HG03432 (cell line): ENCODE measurements around the gene TRNP1.
"Not testable (repeated sequence)": the region's sequence is repeated elsewhere in the genome, so short reads cannot be mapped to it uniquely, and the experiment has no call there.

Experiments
- ATAC-seq: cut with Tn5 transposase; IDR thresholded peaks from one replicate; pipeline ENCODE4 v1.9.1; 2021; ENCODE audit warnings: mild to moderate bottlenecking, moderate library complexity; ENCODE audit not compliant: unreplicated experiment

Gene TRNP1

DNA sequence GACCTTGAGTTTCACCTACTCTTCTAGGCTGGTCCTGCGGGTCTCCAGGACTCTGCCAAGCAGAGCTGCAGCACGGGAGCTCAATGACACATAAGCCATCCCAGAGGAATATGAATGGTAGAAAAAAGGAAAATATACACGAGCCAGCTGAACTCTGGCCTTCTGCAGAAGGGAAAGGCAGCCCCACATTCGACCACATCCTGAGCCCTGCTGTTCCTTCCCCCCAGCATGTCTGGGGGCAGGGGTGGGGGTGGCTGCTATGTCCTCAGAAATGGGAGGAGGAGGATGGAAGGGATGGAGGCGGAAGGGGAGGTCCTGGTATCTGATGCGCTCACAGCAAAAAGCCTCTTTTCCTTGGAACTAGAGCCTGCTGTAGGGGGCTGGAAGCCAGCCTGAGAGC, 21.1 kb upstream of the TRNP1 start:
- ATAC-seq, result no peak

DNA sequence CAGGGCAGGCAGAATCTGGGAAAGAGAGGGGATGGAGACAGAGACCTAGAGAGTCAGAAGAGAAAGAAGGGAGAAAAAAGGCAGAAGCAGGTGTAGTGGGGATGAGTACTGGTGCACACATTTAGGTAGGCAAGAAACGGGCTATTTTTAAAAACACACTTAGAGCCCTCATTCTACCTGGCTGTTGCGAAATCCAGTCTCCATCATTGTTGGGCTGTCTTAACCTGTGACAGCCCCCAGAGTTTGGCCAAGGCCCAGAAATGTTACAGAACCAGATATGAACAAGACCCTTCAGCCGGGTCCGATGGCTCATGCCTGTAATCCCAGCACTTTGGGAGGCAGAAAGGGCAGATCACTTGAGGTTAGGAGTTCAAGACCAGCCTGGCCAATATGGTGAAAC, 20.7 kb upstream of the TRNP1 start:
- no peak for ATAC-seq

DNA sequence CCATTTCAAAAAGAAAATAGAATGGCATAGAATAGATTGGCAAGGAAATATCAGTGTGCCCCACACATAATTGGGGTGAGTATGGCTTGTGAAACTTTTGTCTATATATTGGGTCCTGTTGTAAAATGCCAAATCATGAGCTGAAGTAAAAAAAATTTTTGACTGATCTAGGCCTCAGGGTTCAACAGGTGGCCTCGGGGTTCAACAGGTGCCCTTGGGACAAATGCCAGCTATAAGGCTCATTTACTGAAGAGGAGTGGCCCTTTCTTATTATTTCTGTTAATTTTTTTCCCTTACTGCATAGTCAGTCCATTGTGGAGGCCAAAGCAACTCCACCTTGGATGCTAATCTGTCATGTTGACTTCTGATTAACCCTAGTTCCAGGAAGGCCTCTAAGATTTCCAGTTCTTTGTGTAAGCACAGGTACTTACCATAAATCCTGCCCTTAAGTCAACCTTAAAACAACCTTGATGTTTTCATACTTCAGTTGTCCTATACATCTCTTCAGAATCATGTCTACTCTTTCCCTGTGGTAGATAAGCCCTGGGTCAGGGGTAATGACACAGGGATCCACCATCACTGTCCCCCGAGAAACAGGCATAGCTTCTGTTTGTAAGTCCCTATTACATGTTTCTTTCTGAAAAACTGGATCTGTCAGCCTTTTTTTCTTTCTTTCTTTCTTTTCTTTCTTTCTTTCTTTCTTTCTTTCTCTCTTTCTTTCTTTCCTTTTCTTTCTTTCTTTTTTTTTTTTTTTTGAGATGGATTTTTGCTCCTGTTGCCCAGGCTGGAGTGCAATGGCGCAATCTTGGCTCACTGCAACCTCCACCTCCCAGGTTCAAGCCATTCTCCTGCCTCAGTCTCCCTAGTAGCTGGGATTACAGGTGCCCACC, 16.6 kb upstream of the TRNP1 start:
- ATAC-seq, result no peak

DNA sequence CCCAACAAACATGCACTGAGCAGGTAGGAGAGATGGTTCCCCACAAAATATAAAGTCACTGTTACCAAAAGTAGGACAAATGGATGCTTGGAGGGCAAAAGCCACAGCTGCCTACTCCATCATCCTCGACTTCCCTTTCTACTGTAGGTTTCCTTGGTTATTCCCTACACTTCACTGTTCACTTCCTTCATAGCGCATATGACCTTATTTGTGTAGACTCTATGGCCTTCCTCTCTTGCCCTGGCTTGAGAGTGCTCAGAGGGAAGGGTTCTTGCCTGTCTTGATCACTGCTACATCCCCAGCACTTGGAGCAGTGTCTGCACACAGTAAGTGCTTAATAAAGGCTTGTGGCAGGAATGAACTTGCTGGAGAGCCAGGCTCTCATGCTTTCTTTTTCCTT, 14.6 kb upstream of the TRNP1 start:
- no peak for ATAC-seq

DNA sequence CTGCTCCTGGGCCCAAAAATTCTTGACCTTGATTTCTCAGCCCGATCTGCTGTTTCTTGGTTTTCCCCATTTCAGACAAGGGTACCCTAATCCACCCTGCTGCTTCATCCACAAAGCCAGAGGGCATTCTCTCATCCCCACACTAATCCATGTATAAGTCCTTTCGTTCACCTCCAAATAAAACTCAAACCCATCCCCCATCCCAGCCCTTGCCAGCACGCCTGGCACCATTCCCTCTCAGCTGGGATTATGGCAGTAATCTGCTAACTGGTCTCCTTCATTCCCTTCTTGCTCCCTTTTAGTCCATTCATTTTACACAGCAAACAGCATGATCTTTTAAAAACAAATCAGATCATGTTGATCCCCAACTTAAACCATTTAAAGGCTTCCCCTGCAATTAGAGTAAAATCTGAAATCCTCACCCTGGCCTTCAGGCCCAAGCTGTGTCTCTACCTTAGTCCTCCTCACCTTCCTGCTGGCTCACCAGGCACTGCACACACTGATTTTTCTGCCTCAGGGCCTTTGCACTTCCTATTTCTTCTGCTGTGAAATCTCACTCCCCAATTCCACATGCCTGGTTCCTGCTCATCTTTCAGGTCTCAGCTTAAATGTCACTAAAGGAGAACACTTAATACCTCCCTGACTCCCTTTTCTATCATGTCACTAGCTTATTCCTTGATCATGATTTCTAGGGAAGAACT, 12.2 kb upstream of the TRNP1 start:
- ATAC-seq, result no peak

DNA sequence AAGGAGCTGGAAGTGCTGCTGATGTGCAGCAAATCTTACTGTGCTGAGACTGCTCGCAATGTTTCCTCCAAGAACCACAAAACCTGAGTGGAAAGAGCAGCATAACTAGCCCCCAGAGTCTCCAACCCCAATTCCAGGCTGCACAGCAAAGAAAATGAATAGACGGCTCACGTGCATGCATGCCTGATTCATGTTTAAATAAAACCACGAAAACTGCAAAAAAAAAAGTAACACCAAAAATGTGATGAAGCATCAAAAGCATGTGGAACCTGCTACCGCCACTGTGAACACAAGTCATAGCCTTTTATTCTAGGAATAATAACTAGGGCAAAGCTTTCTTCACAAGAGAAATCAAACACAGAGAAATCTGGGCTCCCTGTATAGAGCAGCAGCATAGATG, 9.6 kb upstream of the TRNP1 start:
- no peak for ATAC-seq

DNA sequence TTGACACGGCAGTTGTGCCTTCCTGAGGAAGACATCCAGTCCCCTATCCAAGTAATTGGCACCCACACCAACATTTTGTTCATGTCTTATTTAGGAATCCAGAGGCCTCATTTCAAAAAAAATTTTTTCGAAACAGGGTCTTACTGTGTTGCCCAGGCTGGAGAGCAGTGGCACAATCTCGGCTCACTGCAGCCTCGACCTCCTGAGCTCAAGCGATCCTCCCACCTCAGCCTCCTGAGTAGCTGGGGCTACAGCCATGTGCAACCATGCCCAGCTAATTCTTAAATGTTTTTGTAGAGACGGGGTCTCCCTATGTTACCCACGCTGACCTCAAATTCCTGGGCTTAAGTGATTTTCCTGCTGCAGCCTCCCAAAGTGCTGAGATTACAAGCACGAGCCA, 9.2 kb upstream of the TRNP1 start:
- no peak for ATAC-seq

DNA sequence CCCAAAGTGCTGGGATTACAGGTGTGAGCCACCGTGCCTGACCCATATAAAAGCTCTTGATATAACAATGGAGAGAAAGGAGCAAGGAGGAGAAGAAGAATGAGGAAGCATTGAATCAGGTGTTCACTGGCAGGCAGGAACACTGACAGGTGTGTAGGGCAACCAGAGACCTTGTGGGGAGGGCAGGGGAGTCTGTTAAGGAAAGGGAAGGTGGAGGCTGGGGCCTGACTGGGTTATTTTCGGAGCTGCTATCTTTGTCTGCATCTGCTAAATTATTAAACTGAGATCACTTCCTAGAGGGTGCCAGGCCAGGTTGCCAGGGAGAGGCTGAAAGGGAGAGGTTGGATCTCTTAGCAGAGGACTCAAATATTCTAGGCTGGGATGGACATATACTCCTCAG, 6.8 kb upstream of the TRNP1 start:
- ATAC-seq, result no peak

DNA sequence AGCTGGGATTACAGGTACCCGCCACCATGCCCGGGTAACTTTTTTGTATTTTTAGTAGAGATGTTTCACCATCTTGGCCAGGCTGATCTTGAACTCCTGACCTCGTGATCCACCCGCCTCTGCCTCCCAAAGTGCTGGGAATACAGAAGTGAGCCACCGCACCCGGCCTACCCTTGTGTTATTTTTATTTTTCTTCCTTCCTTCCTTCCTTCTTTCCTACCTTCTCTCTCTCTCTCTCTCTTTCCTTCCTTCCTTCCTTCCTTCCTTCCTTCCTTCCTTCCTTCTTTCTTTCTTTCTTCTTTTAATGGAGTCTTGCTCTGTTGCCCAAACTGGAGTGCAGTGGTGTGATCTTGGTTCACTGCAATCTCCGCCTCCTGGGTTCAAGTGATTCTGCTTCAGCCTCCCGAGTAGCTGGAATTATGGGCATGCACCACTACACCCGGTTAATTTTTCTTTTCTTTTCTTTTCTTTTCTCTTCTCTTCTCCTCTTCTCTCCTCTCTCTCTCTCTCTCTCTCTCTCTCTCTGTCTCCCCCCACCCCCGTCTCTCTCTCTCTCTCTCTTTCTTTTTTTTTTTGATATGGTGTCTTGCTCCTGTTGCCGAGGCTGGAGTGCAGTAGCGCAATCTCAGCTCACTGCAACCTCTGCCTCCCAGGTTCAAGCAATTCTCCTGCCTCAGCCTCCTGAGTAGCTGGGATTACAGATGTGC, 3.9 kb upstream of the TRNP1 start:
- not testable (repeated sequence) for ATAC-seq

DNA sequence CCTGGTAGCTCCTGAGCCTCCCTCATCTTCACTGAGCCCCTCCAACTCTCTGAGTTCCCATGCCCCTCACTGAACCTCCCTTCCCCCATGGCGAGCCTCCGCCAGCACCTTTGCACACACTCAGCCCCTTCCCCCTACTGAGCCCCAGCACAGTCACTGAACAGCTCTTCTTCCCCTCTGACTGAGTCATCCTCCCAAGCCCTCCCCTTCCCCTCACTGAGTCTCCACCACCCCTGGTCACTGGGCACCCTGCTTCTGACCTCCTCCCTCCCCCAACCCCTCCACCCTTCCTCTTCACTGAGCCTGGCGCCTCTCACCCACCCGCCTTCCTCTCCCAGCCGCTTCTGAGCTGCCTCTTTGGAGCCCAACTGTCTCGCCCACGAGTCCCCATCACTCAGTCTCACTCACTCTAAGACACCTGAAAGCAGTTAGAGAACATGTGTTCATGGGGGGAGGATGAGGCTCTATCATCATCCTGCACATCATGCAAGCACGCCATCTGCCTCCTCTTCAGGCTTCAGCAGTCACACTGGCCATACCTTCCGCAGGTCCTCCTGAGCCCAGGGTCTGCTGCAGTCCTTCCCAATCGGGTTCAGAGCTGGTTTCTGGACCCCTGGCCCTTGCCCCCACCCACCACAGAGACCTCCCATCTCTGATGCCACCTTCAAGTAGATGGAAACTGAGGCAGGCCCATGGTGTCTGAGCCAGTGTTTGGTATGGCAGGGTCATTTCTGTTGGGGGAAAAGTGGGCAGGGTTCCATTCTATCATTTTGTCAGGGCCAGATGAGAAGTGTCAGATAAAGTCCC, 2.0 kb upstream of the TRNP1 start:
- ATAC-seq, result no peak

DNA sequence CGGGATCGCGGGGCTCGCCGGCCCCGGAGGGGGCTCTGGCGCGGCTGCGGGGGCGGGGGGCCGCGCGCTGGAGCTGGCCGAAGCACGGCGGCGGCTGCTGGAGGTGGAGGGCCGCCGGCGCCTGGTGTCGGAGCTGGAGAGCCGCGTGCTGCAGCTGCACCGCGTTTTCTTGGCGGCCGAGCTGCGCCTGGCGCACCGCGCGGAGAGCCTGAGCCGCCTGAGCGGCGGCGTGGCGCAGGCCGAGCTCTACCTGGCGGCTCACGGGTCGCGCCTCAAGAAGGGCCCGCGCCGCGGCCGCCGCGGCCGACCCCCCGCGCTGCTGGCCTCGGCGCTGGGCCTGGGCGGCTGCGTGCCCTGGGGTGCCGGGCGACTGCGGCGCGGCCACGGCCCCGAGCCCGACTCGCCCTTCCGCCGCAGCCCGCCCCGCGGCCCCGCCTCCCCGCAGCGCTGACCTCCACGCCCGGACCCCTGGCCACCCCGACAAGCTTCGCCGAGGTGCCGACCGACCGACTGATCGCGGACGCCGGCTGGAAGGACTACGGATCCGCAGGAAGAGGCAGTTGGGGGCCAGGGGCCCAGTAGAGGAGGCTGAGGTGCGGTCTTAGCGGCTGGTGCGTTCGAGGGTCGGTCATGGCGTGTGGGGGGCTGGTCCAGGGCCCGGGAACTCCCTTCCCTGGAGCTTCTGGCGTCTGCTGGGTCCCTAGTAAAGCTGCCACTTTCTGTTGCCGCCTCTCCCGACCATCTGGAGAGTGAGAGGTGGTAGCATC, 711 bp downstream of the TRNP1 start:
- peak; percentile 26 for ATAC-seq

DNA sequence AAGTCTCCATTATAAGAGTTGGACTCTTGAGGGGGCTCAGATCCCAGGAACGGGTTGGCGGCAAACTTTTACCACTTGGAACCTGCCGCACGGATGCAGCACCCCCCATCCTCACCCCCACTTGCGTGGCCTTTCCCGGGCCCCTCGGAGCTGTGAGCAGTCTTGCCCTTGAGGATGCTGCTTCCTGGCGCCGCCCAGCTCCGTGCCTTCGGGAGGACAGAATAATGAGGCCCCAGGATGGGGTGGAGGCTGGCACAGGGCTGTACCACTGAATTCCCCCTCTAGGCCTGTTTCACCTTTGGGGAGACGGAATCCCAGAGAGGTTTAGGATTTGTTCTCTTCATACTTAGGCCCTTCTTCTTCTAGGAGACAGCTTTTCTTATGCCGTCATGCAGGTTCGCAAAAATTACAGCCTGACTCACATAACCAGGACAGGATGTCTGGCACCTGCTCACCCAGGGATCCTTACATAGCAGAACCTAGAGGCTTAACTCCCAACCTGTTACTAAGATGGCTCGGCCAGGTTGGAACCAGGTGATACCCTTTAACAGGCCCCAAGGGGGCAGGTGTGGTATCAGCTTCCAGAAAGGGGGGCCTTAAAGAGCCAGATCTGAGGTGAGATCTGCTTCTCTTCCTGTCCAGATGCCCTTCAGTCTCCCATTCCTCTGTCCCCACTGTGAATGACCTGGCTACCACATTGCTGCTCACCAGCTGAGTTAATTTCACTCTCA, 1.5 kb downstream of the TRNP1 start:
- ATAC-seq, result no peak

DNA sequence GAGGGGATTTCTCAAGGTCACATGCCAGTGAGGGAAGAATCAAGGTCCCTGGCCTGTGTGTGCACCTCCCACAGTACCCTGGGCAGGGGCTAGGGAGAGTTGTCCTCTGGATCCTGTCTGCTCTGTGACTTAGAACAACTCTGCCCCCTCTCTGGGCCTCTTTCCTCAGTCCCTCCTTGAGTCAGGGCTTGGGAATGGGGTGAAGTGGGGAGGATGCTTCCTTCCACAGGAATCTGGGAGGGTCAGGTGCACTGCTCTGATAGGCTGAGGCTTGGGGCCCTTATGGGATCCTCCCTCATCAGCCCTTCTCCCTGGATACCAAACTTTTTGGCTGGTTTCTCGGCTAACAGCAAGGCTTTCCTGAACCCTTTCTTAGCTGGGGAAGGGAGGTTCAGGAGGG, 2.5 kb downstream of the TRNP1 start:
- ATAC-seq, result no peak

DNA sequence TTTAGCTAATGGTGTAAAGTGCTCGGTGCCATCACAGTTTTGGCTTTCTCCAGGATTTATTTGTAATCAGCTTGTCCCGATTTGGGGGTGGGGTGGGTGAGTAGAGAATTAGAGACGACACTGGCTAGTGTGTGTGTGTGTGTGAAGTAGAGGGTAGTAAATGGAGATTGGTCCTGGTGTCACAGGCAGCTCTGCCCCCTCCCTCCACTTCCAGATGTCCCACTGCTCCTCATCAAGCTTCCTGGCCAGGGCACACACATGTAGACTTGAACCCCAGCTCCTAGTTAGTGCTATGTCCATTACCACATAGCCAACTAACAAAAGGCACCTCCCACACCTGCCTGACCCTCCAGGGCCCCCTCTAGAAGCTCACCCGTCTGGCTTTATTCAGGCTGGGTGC, 3.2 kb downstream of the TRNP1 start:
- ATAC-seq, result no peak

DNA sequence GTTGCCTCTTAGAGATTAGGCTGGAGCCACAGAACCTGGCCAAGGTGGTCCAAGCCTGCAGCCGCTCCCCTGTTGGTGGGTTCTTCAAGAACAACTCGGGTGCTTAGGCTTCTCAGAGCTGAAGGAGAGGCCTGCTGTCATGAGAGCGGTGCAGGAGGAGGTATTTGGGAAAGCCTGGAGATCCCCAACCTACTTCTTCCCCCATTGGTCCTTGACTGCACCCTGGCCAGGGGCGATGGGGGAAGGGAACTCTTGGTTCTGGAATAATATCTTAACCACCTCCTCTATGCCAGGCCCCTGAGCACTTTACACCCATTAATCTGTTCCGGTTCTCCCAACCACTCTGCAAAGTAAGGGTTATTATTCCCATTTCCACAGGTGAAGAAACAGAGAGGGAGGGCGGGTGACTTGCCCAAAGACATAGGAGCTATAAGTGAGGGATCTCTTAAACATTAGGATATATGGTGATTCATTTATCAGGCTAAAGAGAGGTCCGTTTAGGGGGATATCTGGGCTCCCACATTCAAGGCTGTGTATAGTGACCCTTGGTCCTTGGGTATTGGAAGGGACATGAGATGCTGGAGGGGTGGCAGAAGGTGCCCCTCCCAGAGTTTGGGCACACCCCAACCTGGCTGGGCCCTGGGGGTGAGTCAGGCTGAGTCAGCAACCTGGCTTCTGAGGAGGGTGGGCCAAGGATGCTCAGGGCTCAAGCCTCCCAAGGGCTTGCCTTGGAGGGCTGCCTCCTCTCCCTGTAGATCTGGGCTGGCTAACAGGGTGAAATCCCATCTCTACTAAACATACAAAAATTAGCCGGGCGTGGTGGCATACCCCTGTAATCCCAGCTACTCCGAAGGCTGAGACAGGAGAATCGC, 5.2 kb downstream of the TRNP1 start:
- ATAC-seq, result no peak

DNA sequence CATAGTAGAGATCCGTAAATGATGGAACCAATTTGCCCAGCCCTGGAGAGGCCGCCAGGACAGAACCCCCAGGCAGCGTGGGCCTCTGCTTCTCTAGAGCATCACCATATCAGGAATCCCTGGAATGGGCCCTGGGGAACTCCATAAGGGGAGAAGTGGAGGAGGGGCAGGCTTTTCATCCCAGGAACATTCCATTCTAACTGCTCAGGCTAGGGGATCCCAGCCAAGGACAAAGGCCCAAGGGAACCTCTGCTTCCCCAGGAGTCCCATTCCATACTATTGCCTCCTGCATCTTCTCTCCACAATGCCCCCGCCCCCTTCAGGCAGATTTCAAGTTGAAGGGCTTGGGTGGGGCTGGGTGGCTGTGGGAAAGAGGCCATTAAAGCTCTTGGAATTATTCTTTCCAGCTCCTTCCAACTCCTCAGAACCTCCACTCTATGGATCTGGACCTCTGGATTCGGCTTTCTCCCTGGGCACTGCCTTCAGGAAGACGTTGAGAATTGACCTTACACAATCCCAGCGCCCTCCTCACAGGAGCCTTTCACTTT, 6.0 kb downstream of the TRNP1 start:
- ATAC-seq, result no peak

DNA sequence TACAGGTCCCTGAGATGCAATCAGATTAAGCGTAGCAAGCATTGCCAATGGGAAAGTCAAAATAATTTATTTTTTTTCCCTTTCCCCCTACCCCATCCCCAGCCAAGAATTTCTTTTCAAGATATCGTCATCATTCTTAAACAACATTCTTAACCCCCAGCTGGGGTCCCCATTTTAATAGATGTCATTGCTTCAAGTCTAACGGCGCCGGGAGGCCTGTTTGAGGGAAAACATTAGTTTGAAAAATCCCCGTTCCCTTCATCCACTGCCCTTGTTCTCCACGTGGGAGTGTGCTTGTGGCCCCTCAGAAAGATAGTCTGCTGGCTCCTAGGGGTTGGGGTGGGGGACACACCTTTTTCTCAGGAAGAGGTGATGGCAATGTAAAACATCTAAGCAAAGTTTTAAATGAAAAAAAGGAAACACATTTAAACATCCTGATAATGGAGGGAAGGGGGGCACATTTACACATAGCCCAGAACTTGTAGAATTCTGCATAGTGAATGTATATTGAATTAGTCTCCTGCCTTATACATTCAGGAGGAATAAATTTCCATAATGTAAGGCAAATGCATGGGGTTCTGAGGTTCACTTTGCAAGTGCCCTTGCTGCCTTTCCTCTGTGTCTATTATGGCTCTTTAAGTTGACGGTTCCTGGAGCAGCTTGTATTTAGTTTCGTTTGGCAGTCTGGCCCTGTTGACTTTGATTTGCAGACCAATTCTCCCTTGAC, 6.8 kb downstream of the TRNP1 start:
- no peak for ATAC-seq
